ENCODE data around the gene DUOX1. TPM values are rescaled to one million over a fixed set of nuclear protein-coding genes. Genes with fewer than 3 reads are reported as not detected.

The DUOX1 gene
- total RNA-seq, 3 donors from 2014 or later (not counting 1 experiment from before 2014, with no cell fraction given), result 0.20 TPM; not detected in 2

GRCh38 chr15:45168751-45169551 lies 39.2 kb downstream of the DUOX1 start:
- no peaks in the 10 kb centered on the region for H3K9me3 Mint-ChIP-seq
- peak overlapping the region; percentile 52 for H3K4me3 Mint-ChIP-seq
- H3K36me3 ChIP-seq (ENCODE audit: control insufficient read depth, insufficient read depth, low read length), result no peaks in the 10 kb centered on the region
- TF ChIP-seq, protein P1, sequence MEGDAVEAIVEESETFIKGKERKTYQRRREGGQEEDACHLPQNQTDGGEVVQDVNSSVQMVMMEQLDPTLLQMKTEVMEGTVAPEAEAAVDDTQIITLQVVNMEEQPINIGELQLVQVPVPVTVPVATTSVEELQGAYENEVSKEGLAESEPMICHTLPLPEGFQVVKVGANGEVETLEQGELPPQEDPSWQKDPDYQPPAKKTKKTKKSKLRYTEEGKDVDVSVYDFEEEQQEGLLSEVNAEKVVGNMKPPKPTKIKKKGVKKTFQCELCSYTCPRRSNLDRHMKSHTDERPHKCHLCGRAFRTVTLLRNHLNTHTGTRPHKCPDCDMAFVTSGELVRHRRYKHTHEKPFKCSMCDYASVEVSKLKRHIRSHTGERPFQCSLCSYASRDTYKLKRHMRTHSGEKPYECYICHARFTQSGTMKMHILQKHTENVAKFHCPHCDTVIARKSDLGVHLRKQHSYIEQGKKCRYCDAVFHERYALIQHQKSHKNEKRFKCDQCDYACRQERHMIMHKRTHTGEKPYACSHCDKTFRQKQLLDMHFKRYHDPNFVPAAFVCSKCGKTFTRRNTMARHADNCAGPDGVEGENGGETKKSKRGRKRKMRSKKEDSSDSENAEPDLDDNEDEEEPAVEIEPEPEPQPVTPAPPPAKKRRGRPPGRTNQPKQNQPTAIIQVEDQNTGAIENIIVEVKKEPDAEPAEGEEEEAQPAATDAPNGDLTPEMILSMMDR (IDR thresholded peaks at IDR 0.05), result no peak
- intact Hi-C loops (cut with micrococcal nuclease), result no loop called here
- WGBS (ENCODE audit: insufficient coverage), result 93% methylated on average over 8 of the region's 9 CpGs
- no peaks in the 10 kb centered on the region for H3K36me3 Mint-ChIP-seq
- H3K4me1 Mint-ChIP-seq, result peaks cover 6 to 27% of the 10 kb centered on the region in 2 donors
- peak overlapping the region; percentile 64 to 71 for H3K27ac Mint-ChIP-seq
- no peaks in the 10 kb centered on the region for H3K9me3 ChIP-seq (ENCODE audit: control insufficient read depth, insufficient read depth, low read length)
- ATAC-seq (no peak), DNase-seq (no peak)
- no peaks in the 10 kb centered on the region for H3K27me3 Mint-ChIP-seq (ENCODE audit: low read depth in 2 of 2)
- no peak overlapping the region for H3K27ac ChIP-seq (ENCODE audit: low read length)
- H3K27me3 ChIP-seq (ENCODE audit: control insufficient read depth, insufficient read depth, low read length), result no peaks in the 10 kb centered on the region
- H3K4me3 ChIP-seq (ENCODE audit: low read length), result no peak overlapping the region
- H3K4me1 ChIP-seq (ENCODE audit: control insufficient read depth, insufficient read depth, low read length), result peaks cover 29% of the 10 kb centered on the region

DNA sequence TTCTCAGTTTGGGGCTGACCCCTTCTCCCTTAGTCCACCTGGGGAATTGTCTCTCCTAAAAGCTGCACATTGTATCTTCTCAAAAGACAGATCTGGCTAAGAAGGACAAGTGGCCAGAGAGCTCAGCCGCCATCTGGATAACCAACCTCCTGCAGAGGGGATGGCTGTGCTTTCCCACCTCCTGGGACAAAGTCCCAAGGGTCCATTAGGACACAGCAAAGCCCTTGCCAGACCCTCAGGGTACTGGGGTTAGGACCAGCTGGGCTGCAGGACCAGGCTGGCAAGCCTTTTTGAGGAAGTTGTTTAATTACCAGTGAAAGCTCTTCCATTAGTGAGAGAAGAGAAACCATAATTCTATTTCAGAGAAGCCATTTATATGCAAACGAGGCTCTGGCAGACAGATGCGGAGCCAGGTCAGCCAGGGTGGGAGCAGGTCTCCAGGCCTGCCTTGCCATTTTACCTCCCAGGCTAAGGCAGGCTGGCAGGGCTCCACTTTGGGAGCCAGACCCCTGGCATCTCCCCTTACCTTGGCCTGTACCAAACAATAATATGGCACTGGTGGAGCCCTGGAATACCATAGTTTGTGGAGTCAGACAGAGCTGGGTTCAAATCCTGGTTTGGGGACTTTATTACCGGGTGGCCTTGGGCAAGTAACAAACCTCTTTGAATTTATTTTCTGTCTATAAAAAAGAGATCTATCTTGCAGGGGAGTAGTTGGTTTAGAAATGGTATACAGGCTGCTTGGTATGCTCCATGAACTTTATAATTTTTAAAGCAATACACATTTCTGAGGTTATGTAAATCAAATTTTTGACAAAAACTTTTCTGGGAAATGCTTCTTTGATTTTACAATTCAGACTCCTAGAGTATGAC lies 40.0 kb downstream of the DUOX1 start:
- no peaks in the 10 kb centered on the region for H3K27me3 Mint-ChIP-seq (ENCODE audit: low read depth in 2 of 2)
- Histone ChIP-seq H3K27me3 (ENCODE audit: control insufficient read depth, insufficient read depth, low read length) (no peaks in the 10 kb centered on the region), H3K4me3 (ENCODE audit: low read length) (no peak overlapping the region), H3K4me1 (ENCODE audit: control insufficient read depth, insufficient read depth, low read length) (peaks cover 26% of the 10 kb centered on the region), H3K9me3 (ENCODE audit: control insufficient read depth, insufficient read depth, low read length) (no peaks in the 10 kb centered on the region), H3K27ac (ENCODE audit: low read length) (no peak overlapping the region), H3K36me3 (ENCODE audit: control insufficient read depth, insufficient read depth, low read length) (no peaks in the 10 kb centered on the region)
- H3K4me1 Mint-ChIP-seq, result peaks cover 6 to 26% of the 10 kb centered on the region in 2 donors
- WGBS (ENCODE audit: insufficient coverage), result 70% methylated on average over 4 of the region's 4 CpGs
- ATAC-seq (no peak), DNase-seq (no peak)
- no peak overlapping the region for H3K4me3 Mint-ChIP-seq
- no peaks in the 10 kb centered on the region for H3K9me3 Mint-ChIP-seq
- intact Hi-C loops (cut with micrococcal nuclease), result no loop called here
- no peaks in the 10 kb centered on the region for H3K36me3 Mint-ChIP-seq
- H3K27ac Mint-ChIP-seq, result peak overlapping the region in 1 of 2 donors; percentile 71
- TF ChIP-seq, protein P1 (IDR thresholded peaks at IDR 0.05), result no peak

GRCh38 chr15:45171912-45172311 lies 42.1 kb downstream of the DUOX1 start:
- ATAC-seq (no peak), DNase-seq (no peak)
- 95% methylated on average over 12 of the region's 12 CpGs for WGBS (ENCODE audit: insufficient coverage)
- Mint-ChIP-seq H3K4me3 (no peak overlapping the region), H3K9me3 (no peaks in the 10 kb centered on the region), H3K27ac (no peak overlapping the region), H3K36me3 (no peaks in the 10 kb centered on the region), H3K4me1 (peaks cover 0 to 11% of the 10 kb centered on the region in 2 donors), H3K27me3 (ENCODE audit: low read depth in 2 of 2) (peaks cover 0 to 2% of the 10 kb centered on the region in 2 donors)
- H3K9me3 ChIP-seq (ENCODE audit: control insufficient read depth, insufficient read depth, low read length), result no peaks in the 10 kb centered on the region
- TF ChIP-seq, protein P1 (IDR thresholded peaks at IDR 0.05), result no peak
- H3K27ac ChIP-seq (ENCODE audit: low read length), result no peak overlapping the region
- no peaks in the 10 kb centered on the region for H3K27me3 ChIP-seq (ENCODE audit: control insufficient read depth, insufficient read depth, low read length)
- peaks cover 9% of the 10 kb centered on the region for H3K4me1 ChIP-seq (ENCODE audit: control insufficient read depth, insufficient read depth, low read length)
- intact Hi-C loops (cut with micrococcal nuclease), result no loop called here
- no peaks in the 10 kb centered on the region for H3K36me3 ChIP-seq (ENCODE audit: control insufficient read depth, insufficient read depth, low read length)
- no peak overlapping the region for H3K4me3 ChIP-seq (ENCODE audit: low read length)

All from natural killer cell (primary cell).